ENCODE data around the gene ANKRD10.

ANKRD10 gene

DNA sequence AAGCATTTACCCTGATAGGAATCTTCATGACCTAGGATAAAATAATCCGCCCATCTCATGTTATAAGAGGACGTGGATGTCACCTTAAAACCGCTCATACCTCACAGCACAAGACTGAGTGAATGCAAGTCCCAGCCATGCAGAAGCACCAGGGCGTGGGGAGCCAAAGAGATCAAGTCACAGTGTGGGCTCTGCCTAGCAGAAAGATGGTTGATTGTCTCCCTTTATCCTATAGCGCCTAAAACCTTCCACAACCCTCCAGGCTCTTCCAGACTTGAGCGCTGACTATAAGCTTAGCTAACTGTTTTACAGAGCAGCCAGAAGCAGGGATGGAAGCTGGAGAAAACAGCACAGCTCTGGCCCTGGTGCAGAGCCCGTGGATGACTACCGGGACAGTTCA is 6.8 kb upstream of the ANKRD10 start:
- CTCF ChIA-PET: no interaction called here
- no peak for DNase-seq (ENCODE audit: low spot score)
- POLR2A ChIA-PET (ENCODE audit: low non-redundant PET): no interaction called here
- TF ChIP-seq, protein P1, sequence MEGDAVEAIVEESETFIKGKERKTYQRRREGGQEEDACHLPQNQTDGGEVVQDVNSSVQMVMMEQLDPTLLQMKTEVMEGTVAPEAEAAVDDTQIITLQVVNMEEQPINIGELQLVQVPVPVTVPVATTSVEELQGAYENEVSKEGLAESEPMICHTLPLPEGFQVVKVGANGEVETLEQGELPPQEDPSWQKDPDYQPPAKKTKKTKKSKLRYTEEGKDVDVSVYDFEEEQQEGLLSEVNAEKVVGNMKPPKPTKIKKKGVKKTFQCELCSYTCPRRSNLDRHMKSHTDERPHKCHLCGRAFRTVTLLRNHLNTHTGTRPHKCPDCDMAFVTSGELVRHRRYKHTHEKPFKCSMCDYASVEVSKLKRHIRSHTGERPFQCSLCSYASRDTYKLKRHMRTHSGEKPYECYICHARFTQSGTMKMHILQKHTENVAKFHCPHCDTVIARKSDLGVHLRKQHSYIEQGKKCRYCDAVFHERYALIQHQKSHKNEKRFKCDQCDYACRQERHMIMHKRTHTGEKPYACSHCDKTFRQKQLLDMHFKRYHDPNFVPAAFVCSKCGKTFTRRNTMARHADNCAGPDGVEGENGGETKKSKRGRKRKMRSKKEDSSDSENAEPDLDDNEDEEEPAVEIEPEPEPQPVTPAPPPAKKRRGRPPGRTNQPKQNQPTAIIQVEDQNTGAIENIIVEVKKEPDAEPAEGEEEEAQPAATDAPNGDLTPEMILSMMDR (conservative IDR thresholded peaks at IDR 0.05; ENCODE audit: low read depth): no peak
- H3K27ac ChIP-seq: no peak overlapping the region

DNA sequence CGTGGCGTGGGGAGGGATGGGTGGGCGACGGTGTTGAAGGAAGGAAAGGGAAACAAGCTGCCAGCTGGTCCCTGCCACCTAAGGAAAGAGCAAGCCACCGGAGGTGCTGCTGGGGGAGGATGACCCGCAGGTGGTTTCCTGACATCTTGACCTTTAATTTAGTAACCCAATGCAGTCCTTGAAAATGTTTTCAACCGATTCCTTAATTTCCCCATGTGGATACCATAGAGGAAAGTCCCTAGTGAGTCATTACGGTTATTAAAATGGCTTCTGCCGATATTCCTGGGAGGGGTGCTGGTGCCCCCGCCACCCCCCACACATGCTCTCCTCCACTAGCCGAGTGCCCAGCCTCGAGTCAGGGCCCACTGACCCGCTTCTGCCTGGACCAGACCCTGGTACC is 6.3 kb upstream of the ANKRD10 start:
- TF ChIP-seq, protein P1 (conservative IDR thresholded peaks at IDR 0.05; ENCODE audit: low read depth): no peak
- DNase-seq (ENCODE audit: low spot score): no peak
- H3K27ac ChIP-seq: no peak overlapping the region
- ChIA-PET CTCF (no interaction called here), POLR2A (ENCODE audit: low non-redundant PET) (no interaction called here)

DNA sequence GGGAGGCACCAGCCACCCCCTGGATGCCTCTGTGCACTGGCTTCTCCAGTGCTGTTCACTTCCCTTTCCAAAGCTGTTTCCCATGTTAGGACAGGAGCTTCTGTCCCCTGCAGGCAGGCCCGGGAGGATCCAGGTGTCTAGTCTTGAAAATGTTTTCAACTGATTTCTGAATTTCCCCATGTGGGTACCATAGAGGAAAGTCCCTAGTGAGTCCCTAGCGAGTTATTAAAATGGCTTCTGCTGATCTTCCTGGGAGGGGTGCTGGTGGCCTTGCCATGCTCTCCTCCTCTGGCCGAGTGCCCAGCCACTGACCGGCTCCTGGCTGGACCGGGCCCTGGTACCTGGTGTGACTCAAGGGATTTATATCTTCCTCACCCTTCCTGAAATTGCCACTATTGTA is 5.2 kb upstream of the ANKRD10 start:
- ChIA-PET CTCF (no interaction called here), POLR2A (ENCODE audit: low non-redundant PET) (no interaction called here)
- H3K27ac ChIP-seq: no peak overlapping the region
- TF ChIP-seq, protein P1 (conservative IDR thresholded peaks at IDR 0.05; ENCODE audit: low read depth): no peak
- DNase-seq (ENCODE audit: low spot score): no peak

DNA sequence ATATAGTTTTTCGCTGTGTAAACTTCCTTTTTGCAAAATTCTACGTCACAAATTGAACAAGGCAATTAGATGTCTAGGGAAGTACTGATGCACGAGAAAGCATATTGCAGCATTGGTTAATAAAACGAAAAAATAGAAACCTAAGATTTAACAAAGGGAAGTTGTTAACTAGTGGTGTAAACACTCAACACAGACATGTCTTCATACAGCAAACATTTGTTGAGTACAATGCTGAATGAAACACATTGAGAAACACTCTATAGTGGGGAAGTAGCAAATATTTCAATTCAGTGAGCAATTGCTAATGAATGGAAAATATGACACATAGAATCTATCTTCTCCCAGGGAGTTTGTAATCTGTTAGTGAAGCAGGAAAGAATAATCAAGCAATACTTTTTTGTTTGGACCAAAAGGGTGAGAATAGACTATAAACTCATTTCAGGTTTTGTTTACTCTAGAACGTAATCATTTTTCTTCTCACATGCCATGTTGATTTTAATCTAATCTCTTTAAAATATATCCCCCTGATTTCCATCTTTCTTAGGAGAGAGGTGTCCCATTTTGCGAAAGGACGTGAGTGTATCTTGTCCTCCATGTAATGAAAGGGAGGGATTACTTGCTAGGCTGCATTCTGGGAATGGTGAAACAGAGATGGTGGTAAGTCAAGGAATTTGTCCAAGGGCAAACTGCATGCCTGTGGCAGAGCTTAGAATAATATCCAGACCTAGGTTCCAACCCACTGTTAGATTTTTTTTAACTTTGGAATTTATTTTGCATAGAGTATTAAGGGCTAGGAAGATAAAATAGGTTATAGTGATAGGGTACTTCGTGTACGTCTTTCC is 1.7 kb upstream of the ANKRD10 start:
- H3K27ac ChIP-seq: no peak overlapping the region
- DNase-seq (ENCODE audit: low spot score): peak; percentile 30
- POLR2A ChIA-PET (ENCODE audit: low non-redundant PET): no interaction called here
- CTCF ChIA-PET: interaction anchor here (0.7 kb wide), 1 partner anchor 340 kb away, joined by 3 read pairs; no protein-coding TSS in a partner anchor
- TF ChIP-seq, protein P1 (conservative IDR thresholded peaks at IDR 0.05; ENCODE audit: low read depth): no peak

DNA sequence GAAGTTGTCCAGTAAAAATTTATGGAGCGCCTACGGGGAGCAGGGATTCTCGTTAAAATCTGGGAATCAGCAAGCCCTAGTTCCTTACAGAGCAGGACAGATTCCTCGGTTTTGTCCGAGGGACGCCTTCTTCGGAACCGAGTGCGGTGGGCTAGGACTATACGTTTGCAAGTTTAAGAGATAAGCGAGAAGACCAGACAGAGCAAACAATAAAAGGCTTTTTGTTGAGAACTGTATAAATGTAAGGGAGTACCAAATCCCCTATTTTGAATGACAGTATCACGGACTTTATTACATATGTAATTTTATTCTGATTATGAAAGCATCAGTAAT is 971 bp upstream of the ANKRD10 start:
- ChIA-PET CTCF (interaction anchor here (0.6 to 1.3 kb wide), 5 partner anchors 44 to 998 kb away, joined by 3 to 4 read pairs (median 3); no protein-coding TSS in a partner anchor), POLR2A (ENCODE audit: low non-redundant PET) (interaction anchor here (0.6 to 0.9 kb wide), 2 partner anchors 209 to 460 kb away, joined by 3 to 5 read pairs; no protein-coding TSS in a partner anchor)
- TF ChIP-seq, protein P1 (conservative IDR thresholded peaks at IDR 0.05; ENCODE audit: low read depth): no peak
- peak overlapping the region; percentile 98 for H3K27ac ChIP-seq
- no peak for DNase-seq (ENCODE audit: low spot score)

DNA sequence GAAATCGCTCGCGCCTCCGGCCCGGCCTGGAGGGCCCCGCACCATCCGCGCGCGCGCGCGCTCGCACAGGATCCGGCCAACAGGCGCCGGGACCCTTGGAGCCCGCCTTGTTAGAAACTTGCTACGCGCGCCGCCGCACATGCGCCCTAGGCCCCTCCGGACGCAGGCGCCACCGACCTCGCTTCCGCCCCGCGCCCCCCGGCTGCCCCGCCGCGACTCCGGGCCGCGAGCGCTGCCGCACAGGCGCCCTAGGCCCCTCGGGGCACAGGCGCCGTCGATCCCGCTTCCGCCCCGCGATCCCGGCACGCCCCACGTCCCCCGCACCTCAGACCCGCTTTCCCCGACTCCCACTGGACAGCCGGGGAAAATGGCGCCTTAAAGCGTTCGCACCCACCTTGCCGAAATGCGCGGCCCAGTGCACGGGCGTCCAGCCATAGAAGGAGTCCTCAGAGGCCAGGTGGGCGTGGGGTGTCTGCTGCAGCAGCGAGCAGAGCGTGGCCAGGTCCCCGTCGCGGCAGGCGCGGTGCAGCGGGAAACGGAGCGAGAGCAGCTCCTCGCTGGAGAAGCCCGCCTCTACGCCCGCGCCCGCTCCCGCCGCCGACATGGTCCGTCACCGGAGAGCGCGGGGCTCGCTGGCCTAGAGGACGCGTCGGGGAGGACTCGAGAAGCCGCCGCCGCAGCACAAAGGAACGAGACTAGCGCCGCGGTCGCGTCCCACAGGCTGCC is 375 bp downstream of the ANKRD10 start:
- TF ChIP-seq, protein P1 (conservative IDR thresholded peaks at IDR 0.05; ENCODE audit: low read depth): no peak
- CTCF ChIA-PET: interaction anchor here (0.6 to 1.3 kb wide), 8 partner anchors 9 to 601 kb away, joined by 3 to 7 read pairs (median 4); no protein-coding TSS in a partner anchor

More for the DNA sequence above, 375 bp downstream of the ANKRD10 start:
- H3K27ac ChIP-seq: peak overlapping the region; percentile 98
- POLR2A ChIA-PET (ENCODE audit: low non-redundant PET): interaction anchor here (0.7 to 1.6 kb wide), 2 partner anchors 202 to 254 kb away, joined by 3 to 4 read pairs; no protein-coding TSS in a partner anchor
- DNase-seq (ENCODE audit: low spot score): peak; percentile 49
